ENCODE data around the gene ALDH2.

Gene ALDH2

Small RNA genes lying within 50 kb of the gene (small RNA-seq; reads per million reads assigned to genes)
- 1.3 reads per million for gene MIR6761 (ENCODE audit: insufficient read depth)

Data from mesendoderm (in vitro differentiated cells).